Prostate gland (tissue), 2 donors: Measurements from ENCODE around the gene TBL3. TPM values are rescaled to one million over a fixed set of nuclear protein-coding genes. Genes with fewer than 3 reads are reported as not detected.

Experiments
- DNase-seq: peaks from one replicate; pipeline ENCODE4 v3.0.0-alpha.2; 2019; ENCODE audit warnings: low spot score
- H3K27ac ChIP-seq, 2 donors: fragments of 200-600 bp; sonication (generic); 2 replicates each; pipeline ENCODE4 v1.5.1; 2017 to 2019
- H3K27me3 ChIP-seq: fragments of 200-600 bp; sonication (generic); replicated peaks from 2 replicates; pipeline ENCODE4 v1.5.1; 2019; ENCODE audit not compliant: insufficient read depth
- H3K36me3 ChIP-seq, 2 donors: fragments of 200-600 bp; sonication (generic); 1 replicate in 1 of 2; 2 replicates in 1 of 2; pipeline versions ENCODE4 v1.5.1 to v1.8.1; 2017 to 2019
- H3K4me1 ChIP-seq: fragments of 200-600 bp; sonication (generic); replicated peaks from 2 replicates; pipeline ENCODE4 v1.5.1; 2019
- H3K4me3 ChIP-seq, 2 donors: fragments of 200-600 bp; sonication (generic); 2 replicates each; pipeline ENCODE4 v1.5.1; 2017 to 2019
- H3K9me3 ChIP-seq: fragments of 200-600 bp; sonication (generic); 2 replicates; pipeline ENCODE4 v1.5.1; 2017
- POLR2A ChIP-seq: fragments of 450-650 bp; IDR thresholded peaks from one replicate; pipeline ENCODE4 v1.6.1; 2016; ENCODE audit warnings: antibody characterized with exemption, mild to moderate bottlenecking
- POLR2AphosphoS5 ChIP-seq: sonication (generic); formaldehyde crosslinking; IDR thresholded peaks from one replicate; pipeline ENCODE4 v1.6.1; 2017; ENCODE audit warnings: antibody characterized with exemption
- WGBS: methylation state at CpG from one replicate; pipeline ENCODE4 v1.1.5; 2018; 5-methylcytosine and 5-hydroxymethylcytosine counted together
- intact Hi-C: fragments of 100-400 bp; cut with DNase I; formaldehyde crosslinking; loops from one replicate; pipeline ENCODE4 v1.14.2; 2022
- total RNA-seq, 2 donors: library from RNA; depleted of rRNA; stranded (reverse); fragments of >200 nt; gene quantifications; one replicate each; pipeline ENCODE4 v1.1.0, GENCODE V29; 2016
- TF ChIP-seq, protein P1 (sequence below), 4 experiments: fragments of 200-600 bp in 2 of 4; fragments of 450-650 bp in 2 of 4; sonication (generic) in 2 of 4; IDR thresholded peaks; 1 replicate in 3 of 4; 2 replicates in 1 of 4; pipeline ENCODE4 v1.5.1; 2016 to 2019; ENCODE audit warnings: antibody characterized with exemption in 4 of 4, mild to moderate bottlenecking in 2 of 4, moderate library complexity in 2 of 4

The TBL3 gene
- total RNA-seq, 2 donors from 2014 or later = 54.3 to 57.1 TPM

DNA sequence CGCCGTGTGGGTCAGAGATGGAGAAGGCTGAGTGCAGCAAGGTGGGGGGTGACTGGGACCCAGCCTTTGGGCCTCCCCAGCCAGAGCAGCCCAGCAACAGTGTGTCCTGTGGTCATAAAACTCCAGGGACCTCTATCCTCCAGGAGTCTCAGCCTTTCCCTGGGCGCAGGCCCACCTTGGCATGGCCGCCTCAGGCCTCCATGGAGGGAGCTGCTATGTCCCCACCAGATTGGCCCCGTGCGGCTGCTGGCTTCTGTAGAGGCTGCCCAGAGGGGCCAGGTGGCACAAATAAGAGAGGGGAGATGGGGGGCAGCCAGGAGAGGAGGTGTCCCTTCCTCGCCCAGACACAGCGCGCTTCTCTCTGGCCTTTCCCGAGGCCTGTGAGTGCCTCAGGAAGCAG, 15.3 kb downstream of the TBL3 start:
- Histone ChIP-seq H3K36me3 (peaks cover 0 to 10% of the 10 kb centered on the region in 2 donors), H3K4me3 (no peak overlapping the region), H3K4me1 (peaks cover 6% of the 10 kb centered on the region), H3K27ac (no peak overlapping the region), H3K9me3 (no peaks in the 10 kb centered on the region), H3K27me3 (no peaks in the 10 kb centered on the region)
- no peak for DNase-seq
- 91% methylated on average over 9 of the region's 10 CpGs for WGBS
- intact Hi-C loops = no loop called here
- TF ChIP-seq POLR2AphosphoS5 = no peak
- TF ChIP-seq, protein P1, sequence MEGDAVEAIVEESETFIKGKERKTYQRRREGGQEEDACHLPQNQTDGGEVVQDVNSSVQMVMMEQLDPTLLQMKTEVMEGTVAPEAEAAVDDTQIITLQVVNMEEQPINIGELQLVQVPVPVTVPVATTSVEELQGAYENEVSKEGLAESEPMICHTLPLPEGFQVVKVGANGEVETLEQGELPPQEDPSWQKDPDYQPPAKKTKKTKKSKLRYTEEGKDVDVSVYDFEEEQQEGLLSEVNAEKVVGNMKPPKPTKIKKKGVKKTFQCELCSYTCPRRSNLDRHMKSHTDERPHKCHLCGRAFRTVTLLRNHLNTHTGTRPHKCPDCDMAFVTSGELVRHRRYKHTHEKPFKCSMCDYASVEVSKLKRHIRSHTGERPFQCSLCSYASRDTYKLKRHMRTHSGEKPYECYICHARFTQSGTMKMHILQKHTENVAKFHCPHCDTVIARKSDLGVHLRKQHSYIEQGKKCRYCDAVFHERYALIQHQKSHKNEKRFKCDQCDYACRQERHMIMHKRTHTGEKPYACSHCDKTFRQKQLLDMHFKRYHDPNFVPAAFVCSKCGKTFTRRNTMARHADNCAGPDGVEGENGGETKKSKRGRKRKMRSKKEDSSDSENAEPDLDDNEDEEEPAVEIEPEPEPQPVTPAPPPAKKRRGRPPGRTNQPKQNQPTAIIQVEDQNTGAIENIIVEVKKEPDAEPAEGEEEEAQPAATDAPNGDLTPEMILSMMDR (IDR thresholded peaks at IDR 0.05) = no peak
- TF ChIP-seq POLR2A = no peak

DNA sequence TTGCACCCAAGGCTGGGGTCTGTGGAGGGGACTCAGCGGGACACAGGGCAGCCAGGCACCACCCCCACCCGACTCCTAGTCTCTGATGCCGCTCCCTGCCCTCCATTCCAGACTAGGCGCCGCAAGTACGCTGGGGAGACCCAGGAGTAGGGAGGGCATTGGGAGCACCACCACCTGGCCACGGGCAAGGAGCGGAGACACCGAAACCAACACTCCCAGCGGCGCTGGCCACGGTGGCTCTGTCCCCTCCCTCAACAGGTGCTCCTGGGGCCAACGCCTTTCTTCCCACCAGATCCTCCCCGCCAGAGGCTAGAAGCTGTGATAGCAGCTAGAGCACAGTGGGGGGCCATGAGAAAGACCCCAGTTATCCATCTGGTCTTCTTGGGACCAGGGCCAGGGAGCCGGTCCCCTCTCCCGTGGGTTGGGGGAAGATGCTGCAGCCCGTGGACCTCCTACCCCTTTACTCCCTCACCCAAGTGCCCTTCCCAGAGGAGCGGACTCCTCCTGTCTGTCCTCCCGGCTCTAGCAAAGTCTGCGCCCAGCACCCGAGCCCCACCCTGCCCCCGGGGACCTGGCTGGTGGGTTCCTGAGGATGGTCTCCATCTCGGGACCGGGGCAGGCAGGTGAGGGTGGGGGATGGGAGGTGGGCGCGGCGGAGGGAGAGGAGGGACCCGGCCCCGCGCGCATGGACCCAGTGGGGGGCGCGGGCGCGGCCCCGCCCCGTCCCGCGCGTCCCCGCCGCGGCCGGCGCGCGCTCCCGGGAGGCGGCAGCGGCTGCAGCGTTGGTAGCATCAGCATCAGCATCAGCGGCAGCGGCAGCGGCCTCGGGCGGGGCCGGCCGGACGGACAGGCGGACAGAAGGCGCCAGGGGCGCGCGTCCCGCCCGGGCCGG, 17.6 kb downstream of the TBL3 start, which contains the start of gene SYNGR3:
Gene SYNGR3 (plus strand): TSS at position 762 of the 892 bp plus-strand sequence. CDS start 133 bp downstream, outside the sequence.
- TF ChIP-seq, protein P1 (IDR thresholded peaks at IDR 0.05) = no peak
- no peaks in the 10 kb centered on the region for H3K27me3 ChIP-seq
- peaks cover 6% of the 10 kb centered on the region for H3K4me1 ChIP-seq
- intact Hi-C loops = no loop called here
- no peaks in the 10 kb centered on the region for H3K9me3 ChIP-seq
- WGBS = 8% methylated on average over 49 of the region's 67 CpGs
- peak within 1 kb of the TSS in 1 of 2 donors; percentile 7 for H3K4me3 ChIP-seq
- no peak within 1 kb of the TSS for H3K27ac ChIP-seq
- no peak for DNase-seq
- peaks cover 0 to 10% of the 10 kb centered on the region in 2 donors for H3K36me3 ChIP-seq

DNA sequence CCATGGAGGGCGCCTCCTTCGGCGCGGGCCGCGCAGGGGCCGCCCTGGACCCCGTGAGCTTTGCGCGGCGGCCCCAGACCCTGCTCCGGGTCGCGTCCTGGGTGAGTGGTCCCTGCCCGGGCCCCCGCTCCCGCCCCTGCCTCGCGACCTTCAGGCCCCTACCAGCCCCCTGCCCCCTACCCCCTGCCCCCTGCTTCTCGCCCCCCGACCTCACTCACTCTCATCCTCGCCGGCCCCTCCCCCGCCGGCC, 18.2 kb downstream of the TBL3 start:
- no peak for DNase-seq
- TF ChIP-seq POLR2AphosphoS5 (no peak), POLR2A (no peak)
- TF ChIP-seq, protein P1 (IDR thresholded peaks at IDR 0.05) = no peak
- peak overlapping the region in 1 of 2 donors; percentile 7 for H3K4me3 ChIP-seq
- no peaks in the 10 kb centered on the region for H3K9me3 ChIP-seq
- no CpG with 5 or more reads among the region's 25 CpGs for WGBS
- H3K4me1 ChIP-seq = peaks cover 6% of the 10 kb centered on the region
- H3K27me3 ChIP-seq = no peaks in the 10 kb centered on the region
- H3K27ac ChIP-seq = no peak overlapping the region
- intact Hi-C loops = no loop called here
- H3K36me3 ChIP-seq = peaks cover 0 to 10% of the 10 kb centered on the region in 2 donors

DNA sequence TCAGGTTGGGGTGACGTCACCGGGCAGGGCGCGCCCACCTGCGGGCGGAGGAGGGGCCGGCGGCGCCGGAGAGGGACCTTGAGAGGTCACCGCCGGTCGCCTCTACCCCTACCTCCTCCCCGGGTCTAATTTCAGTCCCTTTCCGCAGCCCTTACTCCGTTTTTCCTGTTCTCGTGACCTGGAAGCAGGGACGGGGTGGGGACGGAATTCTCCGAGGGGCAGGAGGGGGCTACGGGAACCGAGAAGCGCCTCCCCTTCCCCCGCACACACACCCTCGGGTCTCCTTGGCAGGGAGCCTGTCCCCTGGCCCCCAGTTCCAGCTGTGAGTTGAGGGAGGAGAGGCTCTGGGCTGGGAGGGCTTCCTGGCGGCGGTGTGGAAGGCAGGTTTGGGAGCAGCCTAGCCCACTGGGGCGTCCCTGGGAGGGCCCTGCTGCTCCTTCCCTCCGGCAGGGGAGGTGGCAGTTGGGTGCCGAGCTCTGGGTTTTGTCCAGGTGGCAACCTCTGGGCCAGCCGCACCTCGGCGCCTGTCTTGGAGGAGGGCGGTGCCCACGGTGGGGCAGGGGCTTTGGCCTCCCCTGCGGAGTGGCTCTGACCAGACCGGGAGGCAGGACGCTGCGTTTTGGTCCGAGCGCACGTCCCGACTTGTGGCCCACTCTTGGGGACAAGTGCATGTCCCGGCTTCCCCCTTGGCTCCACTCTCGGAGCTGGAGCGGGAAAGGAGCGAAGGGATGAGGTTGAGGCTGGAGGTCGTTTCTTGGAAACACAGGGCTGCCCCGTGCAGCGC, 18.7 kb downstream of the TBL3 start:
- TF ChIP-seq, protein P1 (IDR thresholded peaks at IDR 0.05) = no peak
- no peak for TF ChIP-seq POLR2A
- TF ChIP-seq POLR2AphosphoS5 = no peak
- WGBS = 5% methylated on average over 39 of the region's 50 CpGs
- peak overlapping the region in 1 of 2 donors; percentile 7 for H3K4me3 ChIP-seq

More for the DNA sequence above, 18.7 kb downstream of the TBL3 start:
- Histone ChIP-seq H3K9me3 (no peaks in the 10 kb centered on the region), H3K4me1 (peaks cover 6% of the 10 kb centered on the region), H3K36me3 (peaks cover 0 to 10% of the 10 kb centered on the region in 2 donors), H3K27me3 (no peaks in the 10 kb centered on the region), H3K27ac (no peak overlapping the region)
- DNase-seq = no peak
- intact Hi-C loops = no loop called here
